K562 (cell line): ENCODE data around the gene ZBED2. TPM values are rescaled to one million over a fixed set of nuclear protein-coding genes. Genes with fewer than 3 reads are reported as not detected.

Experiments
- ATAC-seq: fragments of 200-7000 bp; cut with Tn5 transposase; 3 replicates; pipeline ENCODE4 v1.9.1; 2020; ENCODE audit warnings: moderate library complexity
- BruUV-seq: library from RNA; stranded (reverse); fragments of 400-500 nt; replicated peaks from 2 replicates; lab custom pipeline; 2021; lab: Mats Ljungman, UMichigan
- CTCF ChIA-PET: fragments of 300-600 bp; formaldehyde crosslinking; extraction: SDS; loops from one replicate; lab custom pipeline; 2021; ENCODE audit warnings: low intra/inter-chr PET ratio; lab: Yijun Ruan, JAX
- POLR2A ChIA-PET: fragments of 300-600, 350-650 bp; sonication (Branson Sonifier 250); formaldehyde crosslinking; extraction: SDS; loops from one replicate; lab custom pipeline; 2021; ENCODE audit warnings: antibody characterized with exemption, inconsistent platforms; lab: Yijun Ruan, JAX
- DNase-seq, 4 experiments: peaks; one replicate each; pipeline versions ENCODE4 v3.0.0 to v3.0.0-alpha.2; 2011 to 2018; ENCODE audit warnings: low spot score in 3 of 4, mixed read lengths in 3 of 4; ENCODE audit errors: extremely low read depth in 1 of 4
- FAIRE-seq: peaks from 2 replicates; lab custom pipeline; 2011; peaks lifted over from hg19 to GRCh38; lab: Jason Lieb, UNC
- H2AFZ ChIP-seq: 2 replicates; pipeline ENCODE4 v1.6.0; 2011; ENCODE audit warnings: low read depth, low read length, control low read depth, inconsistent platforms
- H3K27ac ChIP-seq: fragments of 200-600 bp; 3 replicates; pipeline ENCODE4 v1.8.0; 2011; ENCODE audit warnings: low read depth, mild to moderate bottlenecking, control low read depth, inconsistent platforms, low read length, moderate library complexity, mixed read lengths; ENCODE audit errors: extremely low read depth
- H3K27me3 ChIP-seq, 2 experiments: fragments of 300-600 bp in 1 of 2; 2 replicates in 1 of 2; 3 replicates in 1 of 2; pipeline versions ENCODE4 v1.6.0 to v1.8.0; 2011; ENCODE audit warnings: inconsistent platforms in 2 of 2, low read length in 2 of 2, mild to moderate bottlenecking in 1 of 2, mixed read lengths in 1 of 2, moderate library complexity in 1 of 2; ENCODE audit not compliant: control insufficient read depth in 2 of 2, insufficient read depth in 2 of 2
- H3K36me3 ChIP-seq: fragments of 300-600 bp; 3 replicates; pipeline ENCODE4 v1.8.0; 2011; ENCODE audit warnings: mild to moderate bottlenecking, low read length, inconsistent platforms; ENCODE audit not compliant: control insufficient read depth, insufficient read depth
- H3K4me1 ChIP-seq, 2 experiments: fragments of 200-600 bp in 1 of 2; replicated peaks in 1 of 2; 2 replicates in 1 of 2; 3 replicates in 1 of 2; pipeline versions ENCODE4 v1.5.1 to v1.8.0; 2011; ENCODE audit warnings: inconsistent platforms in 2 of 2, low read length in 2 of 2, mild to moderate bottlenecking in 1 of 2, mixed read lengths in 1 of 2, moderate library complexity in 1 of 2; ENCODE audit not compliant: control insufficient read depth in 2 of 2, insufficient read depth in 2 of 2
- H3K4me2 ChIP-seq: 2 replicates; pipeline ENCODE4 v1.6.1; 2011; ENCODE audit warnings: low read length, control low read depth, inconsistent platforms, mixed read lengths; ENCODE audit not compliant: insufficient read depth
- H3K4me3 ChIP-seq: fragments of 200-600 bp; sonication (generic), shearing (Covaris generic); 2 replicates; pipeline ENCODE4 v1.5.1; 2016; ENCODE audit warnings: control low read depth, inconsistent platforms
- H3K79me2 ChIP-seq: fragments of 200-600 bp; 3 replicates; pipeline ENCODE4 v1.8.0; 2011; ENCODE audit warnings: low read length, inconsistent platforms; ENCODE audit not compliant: control insufficient read depth, insufficient read depth
- H3K9ac ChIP-seq, 2 experiments: 2 replicates each; pipeline versions ENCODE4 v1.6.0 to v1.6.1; 2011; ENCODE audit warnings: low read depth in 2 of 2, low read length in 2 of 2, control low read depth in 1 of 2, inconsistent platforms in 1 of 2, mild to moderate bottlenecking in 1 of 2, mixed read lengths in 1 of 2; ENCODE audit not compliant: insufficient read depth in 1 of 2
- H3K9me1 ChIP-seq: one replicate; pipeline ENCODE4 v1.6.0; 2011; ENCODE audit warnings: inconsistent platforms, mild to moderate bottlenecking, low read length, moderate library complexity; ENCODE audit not compliant: control insufficient read depth, insufficient read depth
- H3K9me3 ChIP-seq: replicated peaks from 2 replicates; pipeline ENCODE4 v1.5.1; 2011; ENCODE audit warnings: low read depth, low read length, inconsistent platforms; ENCODE audit not compliant: control insufficient read depth, insufficient read depth
- H4K20me1 ChIP-seq: replicated peaks from 2 replicates; pipeline ENCODE4 v1.6.1; 2011; ENCODE audit warnings: low read length, inconsistent platforms, mixed read lengths; ENCODE audit not compliant: control insufficient read depth, insufficient read depth
- DACH1 ChIP-seq: fragments of 450-650 bp; IDR thresholded peaks from 2 replicates; pipeline ENCODE4 v1.6.1; 2018; ENCODE audit not compliant: partially characterized antibody
- HNRNPLL ChIP-seq: fragments of 200-400 bp; formaldehyde crosslinking; IDR thresholded peaks from 2 replicates; pipeline ENCODE4 v1.6.1; 2017; ENCODE audit warnings: low read length, low read depth, mild to moderate bottlenecking; ENCODE audit not compliant: poor library complexity, severe bottlenecking
- IFI16 ChIP-seq: fragments of 250-450 bp; sonication (Bioruptor Pico); IDR thresholded peaks from 2 replicates; pipeline ENCODE4 v2.1.2; 2022; ENCODE audit warnings: mild to moderate bottlenecking, inconsistent platforms
- NCOA6 ChIP-seq: fragments of 450-650 bp; IDR thresholded peaks from 2 replicates; pipeline ENCODE4 v1.6.1; 2017; ENCODE audit warnings: mild to moderate bottlenecking
- POLR2B ChIP-seq: fragments of 450-650 bp; IDR thresholded peaks from 2 replicates; pipeline ENCODE4 v1.6.1; 2018; ENCODE audit warnings: low read depth; ENCODE audit not compliant: partially characterized antibody
- RAD21 ChIP-seq, 2 experiments: fragments of 250-450 bp in 1 of 2; fragments of 450-650 bp in 1 of 2; sonication (Bioruptor Pico) in 1 of 2; formaldehyde crosslinking in 1 of 2; IDR thresholded peaks in 1 of 2; conservative IDR thresholded peaks in 1 of 2; 2 replicates each; pipeline versions ENCODE4 v1.4.0 to v1.8.0; 2020 to 2022; ENCODE audit warnings: mild to moderate bottlenecking in 2 of 2, moderate library complexity in 1 of 2
- TOE1 ChIP-seq, 2 experiments: fragments of 450-650 bp in 1 of 2; sonication (generic) in 1 of 2; formaldehyde crosslinking in 1 of 2; IDR thresholded peaks; 2 replicates each; pipeline versions ENCODE4 v1.7.1 to v1.8.0; 2016 to 2022; ENCODE audit warnings: borderline replicate concordance in 2 of 2, mild to moderate bottlenecking in 2 of 2, antibody characterized with exemption in 1 of 2, inconsistent platforms in 1 of 2, low read depth in 1 of 2, missing genetic modification reagents in 1 of 2, moderate library complexity in 1 of 2
- WGBS: fragments of 100-300 bp; shearing (Covaris generic); methylation state at CpG from one replicate; pipeline ENCODE4 v1.1.6; 2016; ENCODE audit warnings: low coverage, mixed read lengths; ENCODE audit not compliant: insufficient coverage; ENCODE audit errors: missing lambda C conversion rate; 5-methylcytosine and 5-hydroxymethylcytosine counted together
- in situ Hi-C: fragments of 300-500 bp; cut with MboI; formaldehyde crosslinking; loops from 4 replicates; pipeline ENCODE4 v1.15.0; 2018; ENCODE audit warnings: inconsistent platforms, mixed read lengths
- intact Hi-C: fragments of 100-400 bp; cut with micrococcal nuclease; formaldehyde crosslinking; loops from 2 replicates; pipeline ENCODE4 v1.14.2; 2022
- polyA plus RNA-seq, 8 experiments: library from polyadenylated mRNA; depleted of rRNA in 4 of 8; stranded (reverse) in 5 of 8; unstranded in 3 of 8; fragments of >200 nt; fragmentation: Nextera tagmentation in 2 of 8; fragmentation: Illumina TruSeq in 1 of 8; extraction: Ambion mirVana in 2 of 8; extraction: Trizol in 1 of 8; gene quantifications; 2 replicates each; pipeline versions ENCODE4 v1.2.1 to v1.2.3, GENCODE V29; 2011 to 2014; ENCODE audit warnings: inconsistent platforms in 1 of 8, missing spikeins in 1 of 8
- total RNA-seq, 7 experiments: library from RNA; depleted of rRNA in 6 of 7; stranded (reverse); fragments of >200 nt in 6 of 7; fragmentation: Illumina TruSeq in 2 of 7; extraction: Trizol in 2 of 7; gene quantifications; 2 replicates each; pipeline versions ENCODE4 v1.2.1 to v1.2.3, GENCODE V29; 2011 to 2021; ENCODE audit warnings: low replicate concordance in 1 of 7
- TF ChIP-seq, protein P1 (sequence below): fragments of 450-650 bp; formaldehyde crosslinking; conservative IDR thresholded peaks from 2 replicates; pipeline ENCODE4 v1.4.0; 2022; ENCODE audit warnings: mild to moderate bottlenecking, missing genetic modification characterization
- TF ChIP-seq, protein P2 (sequence below), 3 experiments: fragments of 200-800 bp in 1 of 3; fragments of 250-450 bp in 1 of 3; fragments of 450-650 bp in 1 of 3; sonication (Bioruptor Pico) in 1 of 3; sonication (Bioruptor generic) in 1 of 3; formaldehyde crosslinking in 1 of 3; IDR thresholded peaks; 2 replicates each; pipeline versions ENCODE4 v1.6.1 to v1.8.0; 2016 to 2022; ENCODE audit warnings: mild to moderate bottlenecking in 2 of 3, missing genetic modification characterization in 2 of 3, missing compliant biosample characterization in 1 of 3, moderate library complexity in 1 of 3
- TF ChIP-seq, protein P3 (sequence below): fragments of 450-650 bp; formaldehyde crosslinking; IDR thresholded peaks from 2 replicates; pipeline ENCODE4 v1.4.0; 2020; ENCODE audit warnings: mild to moderate bottlenecking, moderate library complexity
- TF ChIP-seq, protein P4 (sequence below), 3 experiments: IDR thresholded peaks in 2 of 3; conservative IDR thresholded peaks in 1 of 3; 2 replicates each; pipeline ENCODE4 v1.5.1; 2011 to 2012; ENCODE audit warnings: low read length in 3 of 3, mild to moderate bottlenecking in 3 of 3, control low read depth in 2 of 3, improper control_type of control experiment in 1 of 3, inconsistent platforms in 1 of 3, low read depth in 1 of 3, mixed read lengths in 1 of 3, moderate library complexity in 1 of 3; ENCODE audit not compliant: insufficient read depth in 2 of 3

The ZBED2 gene
- total and polyA plus RNA-seq, 9 of the 15 experiments (the other 6 are each of a cell fraction or from before 2014, with no cell fraction given), result 0.11 TPM; not detected in 8

DNA sequence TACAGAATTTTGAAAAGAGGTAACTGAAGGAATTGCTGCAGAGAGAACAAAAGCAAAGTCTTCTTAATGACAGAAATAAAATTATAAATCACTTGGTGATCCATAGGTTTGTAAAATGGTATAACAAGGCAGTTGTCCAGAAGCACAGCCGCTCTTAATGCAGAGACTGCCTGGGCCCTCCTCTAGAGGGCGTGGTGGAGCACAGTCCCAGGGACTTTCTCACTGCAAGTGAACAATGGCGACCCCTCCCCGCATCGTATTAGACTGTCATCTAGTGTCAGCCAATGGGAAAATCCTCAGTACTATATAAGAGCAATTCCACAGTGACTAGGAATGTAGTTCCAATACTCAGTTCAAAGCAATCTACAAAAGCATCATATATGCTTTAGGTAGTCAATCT is 26.4 kb upstream of the ZBED2 start:
- H3K27ac ChIP-seq, result no peak overlapping the region
- H3K9me3 ChIP-seq, result no peaks in the 10 kb centered on the region
- no peak overlapping the region for H2AFZ ChIP-seq
- WGBS, result 0% methylated on average over 5 of the region's 5 CpGs
- H3K4me2 ChIP-seq, result no peak overlapping the region
- DNase-seq (peak; percentile 15 to 44 (median 20)), ATAC-seq (peak; percentile 76), FAIRE-seq (no peak)
- H3K4me3 ChIP-seq, result no peak overlapping the region
- H3K36me3 ChIP-seq, result no peaks in the 10 kb centered on the region
- no peaks in the 10 kb centered on the region for H4K20me1 ChIP-seq
- H3K27me3 ChIP-seq, result no peaks in the 10 kb centered on the region
- CTCF ChIA-PET, result no interaction called here
- intact Hi-C loops (no loop called here), in situ Hi-C loops (no loop called here)
- H3K9ac ChIP-seq, result no peak overlapping the region
- POLR2A ChIA-PET, result no interaction called here
- H3K79me2 ChIP-seq, result no peaks in the 10 kb centered on the region
- no peaks in the 10 kb centered on the region for H3K9me1 ChIP-seq
- no peaks in the 10 kb centered on the region for H3K4me1 ChIP-seq
- no TSS peak for BruUV-seq
- TF ChIP-seq NCOA6 (no peak), RAD21 (CRISPR knock-in tag; conservative IDR thresholded peaks at IDR 0.05 in 1 of 2, IDR thresholded peaks at IDR 0.05 in 1 of 2) (peak in 1 of 2 experiments; percentile 61; a peak in 2 of 4 replicates), POLR2B (no peak), IFI16 (CRISPR knock-in tag) (no peak), DACH1 (no peak), TOE1 (IDR thresholded peaks at IDR 0.05; ENCODE audit: borderline replicate concordance) (no peak), TOE1 (CRISPR knock-in tag; IDR thresholded peaks at IDR 0.05; ENCODE audit: borderline replicate concordance, low read depth) (no peak), HNRNPLL (no peak)
- TF ChIP-seq, protein P1, sequence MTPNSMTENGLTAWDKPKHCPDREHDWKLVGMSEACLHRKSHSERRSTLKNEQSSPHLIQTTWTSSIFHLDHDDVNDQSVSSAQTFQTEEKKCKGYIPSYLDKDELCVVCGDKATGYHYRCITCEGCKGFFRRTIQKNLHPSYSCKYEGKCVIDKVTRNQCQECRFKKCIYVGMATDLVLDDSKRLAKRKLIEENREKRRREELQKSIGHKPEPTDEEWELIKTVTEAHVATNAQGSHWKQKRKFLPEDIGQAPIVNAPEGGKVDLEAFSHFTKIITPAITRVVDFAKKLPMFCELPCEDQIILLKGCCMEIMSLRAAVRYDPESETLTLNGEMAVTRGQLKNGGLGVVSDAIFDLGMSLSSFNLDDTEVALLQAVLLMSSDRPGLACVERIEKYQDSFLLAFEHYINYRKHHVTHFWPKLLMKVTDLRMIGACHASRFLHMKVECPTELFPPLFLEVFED (CRISPR knock-in tag), result no peak
- TF ChIP-seq, protein P2, sequence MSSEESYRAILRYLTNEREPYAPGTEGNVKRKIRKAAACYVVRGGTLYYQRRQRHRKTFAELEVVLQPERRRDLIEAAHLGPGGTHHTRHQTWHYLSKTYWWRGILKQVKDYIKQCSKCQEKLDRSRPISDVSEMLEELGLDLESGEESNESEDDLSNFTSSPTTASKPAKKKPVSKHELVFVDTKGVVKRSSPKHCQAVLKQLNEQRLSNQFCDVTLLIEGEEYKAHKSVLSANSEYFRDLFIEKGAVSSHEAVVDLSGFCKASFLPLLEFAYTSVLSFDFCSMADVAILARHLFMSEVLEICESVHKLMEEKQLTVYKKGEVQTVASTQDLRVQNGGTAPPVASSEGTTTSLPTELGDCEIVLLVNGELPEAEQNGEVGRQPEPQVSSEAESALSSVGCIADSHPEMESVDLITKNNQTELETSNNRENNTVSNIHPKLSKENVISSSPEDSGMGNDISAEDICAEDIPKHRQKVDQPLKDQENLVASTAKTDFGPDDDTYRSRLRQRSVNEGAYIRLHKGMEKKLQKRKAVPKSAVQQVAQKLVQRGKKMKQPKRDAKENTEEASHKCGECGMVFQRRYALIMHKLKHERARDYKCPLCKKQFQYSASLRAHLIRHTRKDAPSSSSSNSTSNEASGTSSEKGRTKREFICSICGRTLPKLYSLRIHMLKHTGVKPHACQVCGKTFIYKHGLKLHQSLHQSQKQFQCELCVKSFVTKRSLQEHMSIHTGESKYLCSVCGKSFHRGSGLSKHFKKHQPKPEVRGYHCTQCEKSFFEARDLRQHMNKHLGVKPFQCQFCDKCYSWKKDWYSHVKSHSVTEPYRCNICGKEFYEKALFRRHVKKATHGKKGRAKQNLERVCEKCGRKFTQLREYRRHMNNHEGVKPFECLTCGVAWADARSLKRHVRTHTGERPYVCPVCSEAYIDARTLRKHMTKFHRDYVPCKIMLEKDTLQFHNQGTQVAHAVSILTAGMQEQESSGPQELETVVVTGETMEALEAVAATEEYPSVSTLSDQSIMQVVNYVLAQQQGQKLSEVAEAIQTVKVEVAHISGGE (CRISPR knock-in tag; IDR thresholded peaks at IDR 0.05), result no peak
- TF ChIP-seq, protein P3, sequence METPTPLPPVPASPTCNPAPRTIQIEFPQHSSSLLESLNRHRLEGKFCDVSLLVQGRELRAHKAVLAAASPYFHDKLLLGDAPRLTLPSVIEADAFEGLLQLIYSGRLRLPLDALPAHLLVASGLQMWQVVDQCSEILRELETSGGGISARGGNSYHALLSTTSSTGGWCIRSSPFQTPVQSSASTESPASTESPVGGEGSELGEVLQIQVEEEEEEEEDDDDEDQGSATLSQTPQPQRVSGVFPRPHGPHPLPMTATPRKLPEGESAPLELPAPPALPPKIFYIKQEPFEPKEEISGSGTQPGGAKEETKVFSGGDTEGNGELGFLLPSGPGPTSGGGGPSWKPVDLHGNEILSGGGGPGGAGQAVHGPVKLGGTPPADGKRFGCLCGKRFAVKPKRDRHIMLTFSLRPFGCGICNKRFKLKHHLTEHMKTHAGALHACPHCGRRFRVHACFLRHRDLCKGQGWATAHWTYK (CRISPR knock-in tag), result no peak
- TF ChIP-seq, protein P4, sequence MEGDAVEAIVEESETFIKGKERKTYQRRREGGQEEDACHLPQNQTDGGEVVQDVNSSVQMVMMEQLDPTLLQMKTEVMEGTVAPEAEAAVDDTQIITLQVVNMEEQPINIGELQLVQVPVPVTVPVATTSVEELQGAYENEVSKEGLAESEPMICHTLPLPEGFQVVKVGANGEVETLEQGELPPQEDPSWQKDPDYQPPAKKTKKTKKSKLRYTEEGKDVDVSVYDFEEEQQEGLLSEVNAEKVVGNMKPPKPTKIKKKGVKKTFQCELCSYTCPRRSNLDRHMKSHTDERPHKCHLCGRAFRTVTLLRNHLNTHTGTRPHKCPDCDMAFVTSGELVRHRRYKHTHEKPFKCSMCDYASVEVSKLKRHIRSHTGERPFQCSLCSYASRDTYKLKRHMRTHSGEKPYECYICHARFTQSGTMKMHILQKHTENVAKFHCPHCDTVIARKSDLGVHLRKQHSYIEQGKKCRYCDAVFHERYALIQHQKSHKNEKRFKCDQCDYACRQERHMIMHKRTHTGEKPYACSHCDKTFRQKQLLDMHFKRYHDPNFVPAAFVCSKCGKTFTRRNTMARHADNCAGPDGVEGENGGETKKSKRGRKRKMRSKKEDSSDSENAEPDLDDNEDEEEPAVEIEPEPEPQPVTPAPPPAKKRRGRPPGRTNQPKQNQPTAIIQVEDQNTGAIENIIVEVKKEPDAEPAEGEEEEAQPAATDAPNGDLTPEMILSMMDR (IDR thresholded peaks at IDR 0.05 in 2 of 3, conservative IDR thresholded peaks at IDR 0.05 in 1 of 3; ENCODE audit: insufficient read depth in 2 of 3, low read depth in 1 of 3, low read length in 3 of 3), result peak; percentile 51 to 85 (median 52)
